HepG2 (cell line): ENCODE measurements around the gene PTPN18. TPM values are rescaled to one million over a fixed set of nuclear protein-coding genes. Genes with fewer than 3 reads are reported as not detected.

Experiments used
- ARID2 ChIP-seq: sonication (generic); formaldehyde crosslinking; IDR thresholded peaks from 2 replicates; pipeline ENCODE4 v1.8.1; 2022; ENCODE audit warnings: mild to moderate bottlenecking, missing genetic modification reagents, borderline replicate concordance
- EHMT2 ChIP-seq: fragments of 200-600 bp; sonication (generic); IDR thresholded peaks from 2 replicates; pipeline ENCODE4 v1.7.0; 2017; ENCODE audit warnings: antibody characterized with exemption, low read depth, low read length, borderline replicate concordance
- ELF3 ChIP-seq: IDR thresholded peaks from 2 replicates; pipeline ENCODE4 v1.6.1; 2016; ENCODE audit warnings: missing genetic modification reagents, missing compliant biosample characterization
- HIVEP1 ChIP-seq: sonication (generic); formaldehyde crosslinking; IDR thresholded peaks from 2 replicates; pipeline ENCODE4 v1.4.0; 2020; ENCODE audit warnings: mild to moderate bottlenecking, missing genetic modification reagents
- NKX3-1 ChIP-seq: sonication (generic); formaldehyde crosslinking; IDR thresholded peaks from 2 replicates; pipeline ENCODE4 v1.5.0; 2020; ENCODE audit warnings: missing genetic modification reagents
- NONO ChIP-seq, 2 experiments: fragments of 450-650 bp in 1 of 2; sonication (generic) in 1 of 2; formaldehyde crosslinking in 1 of 2; IDR thresholded peaks in 1 of 2; conservative IDR thresholded peaks in 1 of 2; 2 replicates each; pipeline versions ENCODE4 v1.6.1 to v1.8.0; 2017 to 2022; ENCODE audit warnings: mild to moderate bottlenecking in 1 of 2, missing genetic modification reagents in 1 of 2, moderate library complexity in 1 of 2
- NR3C1 ChIP-seq: sonication (generic); formaldehyde crosslinking; IDR thresholded peaks from 2 replicates; pipeline ENCODE4 v1.4.0; 2020; ENCODE audit warnings: missing genetic modification reagents
- SRSF1 ChIP-seq: fragments of 200-400 bp; formaldehyde crosslinking; optimal IDR thresholded peaks from 2 replicates; pipeline ENCODE3; 2017; ENCODE audit warnings: mild to moderate bottlenecking, low read depth, low read length, moderate library complexity
- TERF1 ChIP-seq: sonication (generic); formaldehyde crosslinking; IDR thresholded peaks from 2 replicates; pipeline ENCODE4 v1.8.0; 2022; ENCODE audit warnings: mild to moderate bottlenecking, missing genetic modification reagents, moderate library complexity
- THAP9 ChIP-seq: sonication (generic); formaldehyde crosslinking; IDR thresholded peaks from 2 replicates; pipeline ENCODE4; 2020; ENCODE audit warnings: missing genetic modification reagents, mild to moderate bottlenecking, borderline replicate concordance
- ZNF253 ChIP-seq: sonication (generic); formaldehyde crosslinking; IDR thresholded peaks from 2 replicates; pipeline ENCODE4 v1.8.0; 2022; ENCODE audit warnings: mild to moderate bottlenecking, missing genetic modification reagents, borderline replicate concordance
- ZNF256 ChIP-seq: sonication (generic); formaldehyde crosslinking; conservative IDR thresholded peaks from 2 replicates; pipeline ENCODE4 v1.4.0; 2020; ENCODE audit warnings: missing genetic modification reagents
- ZNF496 ChIP-seq: sonication (generic); formaldehyde crosslinking; IDR thresholded peaks from 2 replicates; pipeline ENCODE4 v1.8.1; 2023; ENCODE audit warnings: mild to moderate bottlenecking, moderate library complexity, missing genetic modification reagents; ENCODE audit not compliant: insufficient replicate concordance
- ZNF547 ChIP-seq: sonication (generic); formaldehyde crosslinking; IDR thresholded peaks from 2 replicates; pipeline ENCODE4 v1.5.1; 2020; ENCODE audit warnings: mild to moderate bottlenecking, missing genetic modification reagents
- polyA plus RNA-seq, 8 experiments: library from polyadenylated mRNA; depleted of rRNA in 3 of 8; stranded (reverse) in 7 of 8; unstranded in 1 of 8; fragments of >200 nt; fragmentation: Illumina TruSeq in 4 of 8; extraction: Trizol in 4 of 8; gene quantifications; 2 replicates each; pipeline versions ENCODE4 v1.2.1 to v1.2.3, GENCODE V29; 2011 to 2016; ENCODE audit warnings: low read depth in 4 of 8, missing spikeins in 1 of 8, mixed read lengths in 1 of 8; ENCODE audit not compliant: insufficient read depth in 1 of 8
- total RNA-seq, 5 experiments: library from RNA; depleted of rRNA; stranded (reverse); fragments of >200 nt; fragmentation: Illumina TruSeq; extraction: Trizol; gene quantifications; 2 replicates each; pipeline ENCODE4 v1.2.3, GENCODE V29; 2016; ENCODE audit warnings: low read depth in 1 of 5
- TF ChIP-seq, protein P1 (sequence below): sonication (generic); formaldehyde crosslinking; IDR thresholded peaks from 2 replicates; pipeline ENCODE4 v1.4.0; 2020; ENCODE audit warnings: missing genetic modification reagents, mild to moderate bottlenecking, borderline replicate concordance
- TF ChIP-seq, protein P2 (sequence below): sonication (generic); formaldehyde crosslinking; IDR thresholded peaks from 2 replicates; pipeline ENCODE4 v1.4.0; 2020; ENCODE audit warnings: missing genetic modification reagents

PTPN18 gene
- total and polyA plus RNA-seq, 2 of the 13 experiments (the other 11 are each of a cell fraction or from before 2014, with no cell fraction given), result 14.8 to 39.6 TPM

GRCh38 chr2:130355172-130355577 is 681 bp upstream of the PTPN18 start (continued):
- TF ChIP-seq, protein P1, sequence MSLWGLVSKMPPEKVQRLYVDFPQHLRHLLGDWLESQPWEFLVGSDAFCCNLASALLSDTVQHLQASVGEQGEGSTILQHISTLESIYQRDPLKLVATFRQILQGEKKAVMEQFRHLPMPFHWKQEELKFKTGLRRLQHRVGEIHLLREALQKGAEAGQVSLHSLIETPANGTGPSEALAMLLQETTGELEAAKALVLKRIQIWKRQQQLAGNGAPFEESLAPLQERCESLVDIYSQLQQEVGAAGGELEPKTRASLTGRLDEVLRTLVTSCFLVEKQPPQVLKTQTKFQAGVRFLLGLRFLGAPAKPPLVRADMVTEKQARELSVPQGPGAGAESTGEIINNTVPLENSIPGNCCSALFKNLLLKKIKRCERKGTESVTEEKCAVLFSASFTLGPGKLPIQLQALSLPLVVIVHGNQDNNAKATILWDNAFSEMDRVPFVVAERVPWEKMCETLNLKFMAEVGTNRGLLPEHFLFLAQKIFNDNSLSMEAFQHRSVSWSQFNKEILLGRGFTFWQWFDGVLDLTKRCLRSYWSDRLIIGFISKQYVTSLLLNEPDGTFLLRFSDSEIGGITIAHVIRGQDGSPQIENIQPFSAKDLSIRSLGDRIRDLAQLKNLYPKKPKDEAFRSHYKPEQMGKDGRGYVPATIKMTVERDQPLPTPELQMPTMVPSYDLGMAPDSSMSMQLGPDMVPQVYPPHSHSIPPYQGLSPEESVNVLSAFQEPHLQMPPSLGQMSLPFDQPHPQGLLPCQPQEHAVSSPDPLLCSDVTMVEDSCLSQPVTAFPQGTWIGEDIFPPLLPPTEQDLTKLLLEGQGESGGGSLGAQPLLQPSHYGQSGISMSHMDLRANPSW (CRISPR knock-in tag), result 0 out of 2 replicates have a peak, but pooled peaks have one; percentile 29
- TF ChIP-seq HIVEP1 (CRISPR knock-in tag) (no peak), NKX3-1 (CRISPR knock-in tag) (no peak), NR3C1 (CRISPR knock-in tag) (no peak), ZNF547 (CRISPR knock-in tag) (no peak), ZNF496 (CRISPR knock-in tag) (no peak), ZNF253 (no peak), TERF1 (CRISPR knock-in tag) (no peak), THAP9 (peak; percentile 28; the same call in 1 of the 2 replicates), EHMT2 (no peak), SRSF1 (peak; percentile 17), ELF3 (CRISPR knock-in tag) (peak; percentile 63), ZNF256 (CRISPR knock-in tag) (0 out of 2 replicates have a peak, but pooled peaks have one; percentile 16), ARID2 (CRISPR knock-in tag) (peak; percentile 67; the same call in 1 of the 2 replicates), NONO (IDR thresholded peaks at IDR 0.05) (no peak), NONO (CRISPR knock-in tag; conservative IDR thresholded peaks at IDR 0.05) (no peak)
- TF ChIP-seq, protein P2, sequence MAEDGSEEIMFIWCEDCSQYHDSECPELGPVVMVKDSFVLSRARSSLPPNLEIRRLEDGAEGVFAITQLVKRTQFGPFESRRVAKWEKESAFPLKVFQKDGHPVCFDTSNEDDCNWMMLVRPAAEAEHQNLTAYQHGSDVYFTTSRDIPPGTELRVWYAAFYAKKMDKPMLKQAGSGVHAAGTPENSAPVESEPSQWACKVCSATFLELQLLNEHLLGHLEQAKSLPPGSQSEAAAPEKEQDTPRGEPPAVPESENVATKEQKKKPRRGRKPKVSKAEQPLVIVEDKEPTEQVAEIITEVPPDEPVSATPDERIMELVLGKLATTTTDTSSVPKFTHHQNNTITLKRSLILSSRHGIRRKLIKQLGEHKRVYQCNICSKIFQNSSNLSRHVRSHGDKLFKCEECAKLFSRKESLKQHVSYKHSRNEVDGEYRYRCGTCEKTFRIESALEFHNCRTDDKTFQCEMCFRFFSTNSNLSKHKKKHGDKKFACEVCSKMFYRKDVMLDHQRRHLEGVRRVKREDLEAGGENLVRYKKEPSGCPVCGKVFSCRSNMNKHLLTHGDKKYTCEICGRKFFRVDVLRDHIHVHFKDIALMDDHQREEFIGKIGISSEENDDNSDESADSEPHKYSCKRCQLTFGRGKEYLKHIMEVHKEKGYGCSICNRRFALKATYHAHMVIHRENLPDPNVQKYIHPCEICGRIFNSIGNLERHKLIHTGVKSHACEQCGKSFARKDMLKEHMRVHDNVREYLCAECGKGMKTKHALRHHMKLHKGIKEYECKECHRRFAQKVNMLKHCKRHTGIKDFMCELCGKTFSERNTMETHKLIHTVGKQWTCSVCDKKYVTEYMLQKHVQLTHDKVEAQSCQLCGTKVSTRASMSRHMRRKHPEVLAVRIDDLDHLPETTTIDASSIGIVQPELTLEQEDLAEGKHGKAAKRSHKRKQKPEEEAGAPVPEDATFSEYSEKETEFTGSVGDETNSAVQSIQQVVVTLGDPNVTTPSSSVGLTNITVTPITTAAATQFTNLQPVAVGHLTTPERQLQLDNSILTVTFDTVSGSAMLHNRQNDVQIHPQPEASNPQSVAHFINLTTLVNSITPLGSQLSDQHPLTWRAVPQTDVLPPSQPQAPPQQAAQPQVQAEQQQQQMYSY, result no peak
